Fibroblast of villous mesenchyme (primary cell): Measurements from ENCODE around the gene WWC1. TPM values are rescaled to one million over a fixed set of nuclear protein-coding genes. Genes with fewer than 3 reads are reported as not detected.

Source experiments
- DNase-seq: peaks from one replicate; pipeline ENCODE4 v3.0.0-alpha.2; 2010; ENCODE audit warnings: low read depth
- H3K4me3 ChIP-seq: 2 replicates; pipeline ENCODE4 v1.5.1; 2011; ENCODE audit warnings: low read depth, mild to moderate bottlenecking, low read length
- total RNA-seq: library from RNA; depleted of rRNA; stranded (reverse); fragments of >200 nt; gene quantifications from 2 replicates; pipeline ENCODE4 v1.2.3, GENCODE V29; 2012
- TF ChIP-seq, protein P1 (sequence below): IDR thresholded peaks from 2 replicates; pipeline ENCODE4 v1.5.1; 2012; ENCODE audit warnings: low read depth, mild to moderate bottlenecking, low read length; ENCODE audit not compliant: insufficient read depth

The WWC1 gene
- total RNA-seq, 1 donor, result 2.2 TPM

DNA sequence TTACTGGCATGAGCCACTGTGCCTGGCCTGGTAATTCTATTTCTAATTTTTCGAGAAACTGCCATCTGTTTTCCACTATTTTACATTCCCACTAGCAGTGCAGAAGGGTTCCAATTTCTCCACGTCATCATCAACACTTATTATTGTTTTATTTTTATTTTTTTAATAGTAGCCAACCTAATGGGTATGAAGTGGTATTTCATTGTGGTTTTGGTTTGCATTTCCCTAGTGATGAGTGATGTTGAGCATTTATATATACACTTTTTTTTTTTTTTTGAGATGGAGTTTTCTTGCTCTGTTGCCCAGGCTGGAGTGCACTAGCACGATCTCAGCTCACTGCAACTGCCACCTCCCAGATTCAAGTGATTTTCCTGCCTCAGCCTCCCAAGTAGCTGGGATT lies 28.3 kb downstream of the WWC1 start:
- DNase-seq, result no peak
- no peak overlapping the region for H3K4me3 ChIP-seq
- TF ChIP-seq, protein P1, sequence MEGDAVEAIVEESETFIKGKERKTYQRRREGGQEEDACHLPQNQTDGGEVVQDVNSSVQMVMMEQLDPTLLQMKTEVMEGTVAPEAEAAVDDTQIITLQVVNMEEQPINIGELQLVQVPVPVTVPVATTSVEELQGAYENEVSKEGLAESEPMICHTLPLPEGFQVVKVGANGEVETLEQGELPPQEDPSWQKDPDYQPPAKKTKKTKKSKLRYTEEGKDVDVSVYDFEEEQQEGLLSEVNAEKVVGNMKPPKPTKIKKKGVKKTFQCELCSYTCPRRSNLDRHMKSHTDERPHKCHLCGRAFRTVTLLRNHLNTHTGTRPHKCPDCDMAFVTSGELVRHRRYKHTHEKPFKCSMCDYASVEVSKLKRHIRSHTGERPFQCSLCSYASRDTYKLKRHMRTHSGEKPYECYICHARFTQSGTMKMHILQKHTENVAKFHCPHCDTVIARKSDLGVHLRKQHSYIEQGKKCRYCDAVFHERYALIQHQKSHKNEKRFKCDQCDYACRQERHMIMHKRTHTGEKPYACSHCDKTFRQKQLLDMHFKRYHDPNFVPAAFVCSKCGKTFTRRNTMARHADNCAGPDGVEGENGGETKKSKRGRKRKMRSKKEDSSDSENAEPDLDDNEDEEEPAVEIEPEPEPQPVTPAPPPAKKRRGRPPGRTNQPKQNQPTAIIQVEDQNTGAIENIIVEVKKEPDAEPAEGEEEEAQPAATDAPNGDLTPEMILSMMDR, result no peak

DNA sequence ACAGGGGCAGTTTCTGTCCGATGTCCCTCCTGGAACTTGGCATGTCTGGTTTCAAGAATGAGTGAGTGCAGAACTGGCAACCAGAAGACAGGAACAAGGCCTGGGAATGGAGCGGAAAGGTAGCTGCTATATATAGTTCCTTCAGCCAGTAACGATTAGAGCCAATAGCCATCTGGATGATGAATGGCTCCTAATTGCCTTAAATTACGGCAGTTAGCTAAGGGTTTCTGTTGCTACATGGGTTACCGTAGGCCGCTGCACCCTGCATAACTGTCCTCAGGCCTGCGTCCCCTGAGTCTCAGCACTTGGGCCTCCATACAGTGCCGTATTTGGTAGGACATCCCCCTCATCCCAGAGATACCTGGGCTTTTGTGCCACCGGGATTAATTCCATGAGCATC lies 29.4 kb downstream of the WWC1 start:
- DNase-seq, result no peak
- no peak overlapping the region for H3K4me3 ChIP-seq
- TF ChIP-seq, protein P1, result no peak

DNA sequence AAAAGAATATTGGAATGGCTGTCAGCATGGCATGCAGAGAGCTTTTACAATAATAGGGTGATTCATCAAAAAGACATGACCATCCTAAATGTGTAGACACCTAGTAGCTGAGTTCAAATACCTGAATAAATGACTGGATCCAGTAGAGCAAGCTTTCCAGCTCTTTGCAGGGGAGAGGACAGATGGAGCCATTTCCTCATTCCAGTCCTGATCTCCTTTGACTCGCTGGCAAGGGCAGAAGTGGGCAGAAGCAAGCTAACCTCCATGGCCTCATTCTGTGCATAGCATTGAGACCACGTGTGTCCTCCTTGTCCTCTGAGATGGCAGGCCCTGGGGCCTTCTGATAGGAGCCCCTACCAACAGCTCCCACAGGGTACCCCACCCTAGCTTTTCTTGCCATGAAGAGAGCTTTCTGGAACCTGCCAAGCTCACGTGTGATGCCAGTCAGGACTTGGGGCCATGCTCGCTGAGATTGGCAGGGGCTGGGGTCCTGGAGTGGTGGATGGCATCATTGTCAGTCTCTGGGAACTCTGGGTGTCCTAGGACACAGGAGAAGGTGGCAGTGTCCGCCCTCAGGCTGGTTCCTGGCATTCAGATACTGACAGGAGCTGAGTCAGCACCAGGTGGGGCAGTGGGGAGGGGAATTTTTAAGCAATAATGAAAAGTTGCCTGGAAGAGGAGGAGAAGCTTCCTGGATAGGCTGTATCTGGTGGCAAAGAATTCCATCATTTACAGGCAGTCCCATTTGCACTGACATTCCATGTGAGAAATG lies 33.6 kb downstream of the WWC1 start:
- TF ChIP-seq, protein P1, result no peak
- H3K4me3 ChIP-seq, result no peak overlapping the region
- no peak for DNase-seq

DNA sequence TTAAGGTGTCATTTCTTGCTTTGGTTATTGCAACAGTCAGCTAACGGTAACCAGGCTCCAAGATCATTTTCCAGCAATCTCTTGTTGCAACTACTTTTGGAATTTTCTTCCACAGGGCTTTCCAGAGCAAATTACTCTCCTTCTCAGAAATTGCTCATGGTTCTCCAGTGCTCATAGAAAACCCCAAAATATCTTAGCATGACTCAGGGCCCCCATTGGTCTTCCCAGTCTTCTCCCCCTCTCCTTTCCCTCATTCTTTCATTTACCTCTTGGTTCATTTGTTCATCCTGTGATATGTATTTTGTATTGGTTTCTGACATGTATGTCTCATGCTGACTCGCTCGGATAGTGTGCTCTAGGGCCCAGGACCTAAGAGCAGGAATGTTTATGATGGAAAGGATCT lies 35.6 kb downstream of the WWC1 start:
- no peak for DNase-seq
- H3K4me3 ChIP-seq, result no peak overlapping the region
- TF ChIP-seq, protein P1, result no peak

DNA sequence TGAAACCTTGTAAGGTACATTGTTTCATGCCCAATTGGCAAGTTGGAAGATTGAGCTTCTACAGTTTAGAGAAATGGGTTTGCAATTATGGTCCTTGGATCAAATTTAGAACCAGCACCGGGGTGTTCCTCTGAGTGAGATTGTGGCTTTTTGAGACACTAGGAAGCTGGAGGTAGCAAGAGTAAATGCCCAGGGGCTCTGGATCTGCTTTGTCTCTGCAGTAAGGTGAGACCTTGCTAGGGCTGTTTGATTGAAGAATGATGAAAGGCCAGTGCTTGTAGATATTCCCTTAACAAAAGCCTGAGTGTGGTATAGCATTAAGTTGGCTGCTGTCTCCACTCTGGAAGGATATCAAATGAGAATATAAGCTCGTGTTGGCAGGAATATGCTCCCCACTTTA lies 36.0 kb downstream of the WWC1 start:
- no peak for DNase-seq
- TF ChIP-seq, protein P1, result no peak
- no peak overlapping the region for H3K4me3 ChIP-seq

DNA sequence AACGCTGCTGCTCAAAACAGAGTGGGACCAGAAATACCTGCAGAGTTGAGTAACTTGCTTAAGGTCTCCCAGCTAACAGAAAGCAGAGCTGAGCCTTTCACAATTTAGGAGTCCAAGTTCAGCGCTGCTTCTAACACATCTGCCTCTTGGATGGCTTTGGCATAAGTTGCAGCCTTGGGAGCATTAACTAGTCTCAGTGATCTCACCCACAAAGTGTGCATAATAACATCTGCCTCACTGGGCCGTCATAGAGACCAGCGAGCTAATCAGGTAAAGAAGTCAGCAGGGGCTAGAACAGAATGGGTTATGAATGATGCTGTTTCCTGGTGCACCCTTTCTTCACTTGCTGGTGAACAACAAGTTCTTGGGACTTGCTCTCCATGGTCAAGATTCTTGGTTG lies 36.5 kb downstream of the WWC1 start:
- DNase-seq, result no peak
- TF ChIP-seq, protein P1, result no peak
- H3K4me3 ChIP-seq, result no peak overlapping the region

DNA sequence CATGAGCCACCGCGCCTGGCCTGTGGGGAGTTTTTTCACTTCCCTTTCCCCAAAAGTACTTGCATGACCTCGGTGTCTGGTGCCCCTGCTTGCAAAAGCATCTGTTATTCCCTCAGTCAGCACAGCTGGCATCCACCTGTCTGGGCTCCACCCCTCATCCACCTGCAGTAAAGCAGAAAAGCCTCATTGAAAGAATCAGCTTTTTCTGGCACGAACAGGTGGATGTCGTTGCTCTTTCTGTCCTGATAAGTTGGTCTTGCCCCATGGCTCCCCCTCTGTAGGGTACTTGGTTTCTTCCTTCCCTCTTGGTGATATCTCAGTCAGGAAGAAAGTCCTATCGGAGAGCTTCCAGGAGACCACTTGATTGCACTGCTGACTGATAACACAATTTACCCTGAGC lies 37.4 kb downstream of the WWC1 start:
- DNase-seq, result peak; percentile 33

More for the DNA sequence above, 37.4 kb downstream of the WWC1 start:
- no peak overlapping the region for H3K4me3 ChIP-seq
- TF ChIP-seq, protein P1, result no peak
